SK-N-SH treated with all-trans-retinoic acid at 6 μM for 48 hours (cell line): ENCODE data around the gene ZFYVE1.

Experiments
- ARNTL ChIP-seq: fragments of 450-650 bp; formaldehyde crosslinking; IDR thresholded peaks from 2 replicates; pipeline ENCODE4 v1.5.0; 2020; ENCODE audit warnings: low read depth, mild to moderate bottlenecking, moderate library complexity, borderline replicate concordance
- CREB5 ChIP-seq: fragments of 250-450 bp; sonication (Bioruptor Pico); IDR thresholded peaks from 2 replicates; pipeline ENCODE4 v1.5.1; 2020; ENCODE audit warnings: low read depth, mild to moderate bottlenecking, moderate library complexity
- CSDC2 ChIP-seq: fragments of 250-450 bp; sonication (Bioruptor Pico); IDR thresholded peaks from 2 replicates; pipeline ENCODE4 v1.5.0; 2020; ENCODE audit warnings: mild to moderate bottlenecking, moderate library complexity
- ISL1 ChIP-seq: fragments of 250-450 bp; sonication (Bioruptor Pico); IDR thresholded peaks from 2 replicates; pipeline ENCODE4 v2.1.2; 2022; ENCODE audit warnings: mild to moderate bottlenecking, moderate library complexity
- POU6F1 ChIP-seq: fragments of 250-450 bp; sonication (Bioruptor Pico); IDR thresholded peaks from 2 replicates; pipeline ENCODE4 v1.8.0; 2021; ENCODE audit warnings: low read depth, mild to moderate bottlenecking, moderate library complexity, borderline replicate concordance
- RARB ChIP-seq: fragments of 250-450 bp; sonication (Bioruptor Pico); IDR thresholded peaks from 2 replicates; pipeline ENCODE4 v1.8.0; 2021; ENCODE audit warnings: mild to moderate bottlenecking, moderate library complexity
- TCF4 ChIP-seq: fragments of 250-450 bp; sonication (Bioruptor Pico); IDR thresholded peaks from 2 replicates; pipeline ENCODE4 v1.8.0; 2021; ENCODE audit warnings: mild to moderate bottlenecking, moderate library complexity, borderline replicate concordance
- TOX ChIP-seq: fragments of 250-450 bp; sonication (Bioruptor Pico); IDR thresholded peaks from 2 replicates; pipeline ENCODE4 v1.8.0; 2021; ENCODE audit warnings: mild to moderate bottlenecking, moderate library complexity, borderline replicate concordance
- TSHZ2 ChIP-seq: fragments of 250-450 bp; sonication (Bioruptor Pico); IDR thresholded peaks from 2 replicates; pipeline ENCODE4 v1.5.0; 2020; ENCODE audit warnings: mild to moderate bottlenecking, moderate library complexity
- ZC3H10 ChIP-seq: fragments of 250-450 bp; sonication (Bioruptor Pico); IDR thresholded peaks from 2 replicates; pipeline ENCODE4 v1.5.1; 2021; ENCODE audit warnings: mild to moderate bottlenecking, moderate library complexity
- ZFP30 ChIP-seq: fragments of 450-650 bp; formaldehyde crosslinking; IDR thresholded peaks from 2 replicates; pipeline ENCODE4 v1.5.0; 2022; ENCODE audit warnings: mild to moderate bottlenecking, moderate library complexity
- ZNF70 ChIP-seq: fragments of 450-650 bp; formaldehyde crosslinking; IDR thresholded peaks from 2 replicates; pipeline ENCODE4 v1.5.0; 2020; ENCODE audit warnings: mild to moderate bottlenecking, moderate library complexity

- TF ChIP-seq CREB5 (CRISPR knock-in tag) = no peak
- no peak for TF ChIP-seq POU6F1 (CRISPR knock-in tag)
- TF ChIP-seq ZC3H10 (CRISPR knock-in tag) = no peak
- TF ChIP-seq RARB = no peak
- TF ChIP-seq ZFP30 = no peak
- no peak for TF ChIP-seq ZNF70
- no peak for TF ChIP-seq TOX (CRISPR knock-in tag)
- TF ChIP-seq ARNTL (CRISPR knock-in tag) = no peak
- no peak for TF ChIP-seq TCF4
- no peak for TF ChIP-seq TSHZ2 (CRISPR knock-in tag)
- no peak for TF ChIP-seq ISL1 (CRISPR knock-in tag)
- TF ChIP-seq CSDC2 = no peak
These were observed 42.7 kb upstream of the ZFYVE1 start for GRCh38 chr14:73069585-73069984.
